ENCODE data around the gene KCNIP1. TPM values are rescaled to one million over a fixed set of nuclear protein-coding genes. Genes with fewer than 3 reads are reported as not detected.
A peak's percentile ranks its signal among the peaks of the same experiment; 100 is the strongest.

KCNIP1 gene
- polyA plus RNA-seq (13.5 and 13.8 TPM in 2 replicates), polyA minus RNA-seq (11.9 and 13.7 TPM in 2 replicates)

DNA sequence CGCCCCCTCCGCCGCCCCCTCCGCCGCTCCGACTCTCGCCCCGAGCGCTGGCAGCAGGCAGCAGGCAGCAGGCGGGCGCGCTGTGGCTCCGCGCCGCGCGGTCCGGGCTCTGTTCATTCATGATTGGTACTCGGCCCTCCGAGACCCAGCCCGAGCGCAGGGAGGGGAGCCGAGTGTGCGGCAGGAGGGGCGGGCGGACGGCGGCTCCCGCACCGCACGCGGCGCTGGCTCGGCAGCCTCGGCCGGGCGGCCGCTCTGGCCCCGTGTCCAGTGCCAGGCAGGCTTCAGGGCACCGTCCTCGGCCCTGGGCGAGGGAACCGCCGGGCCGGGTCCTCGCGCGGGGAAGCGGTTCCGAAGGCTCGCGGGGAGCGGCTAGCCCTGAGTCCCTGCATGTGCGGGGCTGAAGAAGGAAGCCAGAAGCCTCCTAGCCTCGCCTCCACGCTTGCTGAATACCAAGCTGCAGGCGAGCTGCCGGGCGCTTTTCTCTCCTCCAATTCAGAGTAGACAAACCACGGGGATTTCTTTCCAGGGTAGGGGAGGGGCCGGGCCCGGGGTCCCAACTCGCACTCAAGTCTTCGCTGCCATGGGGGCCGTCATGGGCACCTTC is at the start of gene KCNIP1:
Gene KCNIP1, plus strand, starts transcription at position 31 of the 607 bp plus-strand sequence.
- Histone ChIP-seq H3F3A (ENCODE audit: insufficient read depth, low read length, poor library complexity, severe bottlenecking) (no peaks in the 10 kb centered on the region), H3K4me3 (ENCODE audit: low read length) (peak within 1 kb of the TSS; percentile 59), H3K9ac (ENCODE audit: low read length) (peak within 1 kb of the TSS; percentile 60), H3K79me2 (replicated peaks; ENCODE audit: insufficient read depth, low read length) (no peaks in the 10 kb centered on the region), H3K4me2 (ENCODE audit: low read length) (no peak within 1 kb of the TSS), H4K20me1 (ENCODE audit: insufficient read depth) (no peaks in the 10 kb centered on the region), H3K27ac (ENCODE audit: low read length) (no peak within 1 kb of the TSS), H2AFZ (ENCODE audit: low read depth, low read length) (no peak within 1 kb of the TSS), H3K9me2 (ENCODE audit: insufficient read depth, low read length) (no peaks in the 10 kb centered on the region), H3K27me3 (ENCODE audit: insufficient read depth, low read depth, low read length) (no peaks in the 10 kb centered on the region), H3K9me3 (ENCODE audit: low read length) (no peaks in the 10 kb centered on the region), H3K36me3 (ENCODE audit: insufficient read depth, low read length) (no peaks in the 10 kb centered on the region)
- TF ChIP-seq MXI1 (conservative IDR thresholded peaks at IDR 0.05; ENCODE audit: poor library complexity, severe bottlenecking): peak; percentile 25
- no peak for TF ChIP-seq TAF1 (IDR thresholded peaks at IDR 0.05; ENCODE audit: low read depth)
- no peak for TF ChIP-seq SMC3 (conservative IDR thresholded peaks at IDR 0.05; ENCODE audit: poor library complexity)
- TF ChIP-seq, protein P1, sequence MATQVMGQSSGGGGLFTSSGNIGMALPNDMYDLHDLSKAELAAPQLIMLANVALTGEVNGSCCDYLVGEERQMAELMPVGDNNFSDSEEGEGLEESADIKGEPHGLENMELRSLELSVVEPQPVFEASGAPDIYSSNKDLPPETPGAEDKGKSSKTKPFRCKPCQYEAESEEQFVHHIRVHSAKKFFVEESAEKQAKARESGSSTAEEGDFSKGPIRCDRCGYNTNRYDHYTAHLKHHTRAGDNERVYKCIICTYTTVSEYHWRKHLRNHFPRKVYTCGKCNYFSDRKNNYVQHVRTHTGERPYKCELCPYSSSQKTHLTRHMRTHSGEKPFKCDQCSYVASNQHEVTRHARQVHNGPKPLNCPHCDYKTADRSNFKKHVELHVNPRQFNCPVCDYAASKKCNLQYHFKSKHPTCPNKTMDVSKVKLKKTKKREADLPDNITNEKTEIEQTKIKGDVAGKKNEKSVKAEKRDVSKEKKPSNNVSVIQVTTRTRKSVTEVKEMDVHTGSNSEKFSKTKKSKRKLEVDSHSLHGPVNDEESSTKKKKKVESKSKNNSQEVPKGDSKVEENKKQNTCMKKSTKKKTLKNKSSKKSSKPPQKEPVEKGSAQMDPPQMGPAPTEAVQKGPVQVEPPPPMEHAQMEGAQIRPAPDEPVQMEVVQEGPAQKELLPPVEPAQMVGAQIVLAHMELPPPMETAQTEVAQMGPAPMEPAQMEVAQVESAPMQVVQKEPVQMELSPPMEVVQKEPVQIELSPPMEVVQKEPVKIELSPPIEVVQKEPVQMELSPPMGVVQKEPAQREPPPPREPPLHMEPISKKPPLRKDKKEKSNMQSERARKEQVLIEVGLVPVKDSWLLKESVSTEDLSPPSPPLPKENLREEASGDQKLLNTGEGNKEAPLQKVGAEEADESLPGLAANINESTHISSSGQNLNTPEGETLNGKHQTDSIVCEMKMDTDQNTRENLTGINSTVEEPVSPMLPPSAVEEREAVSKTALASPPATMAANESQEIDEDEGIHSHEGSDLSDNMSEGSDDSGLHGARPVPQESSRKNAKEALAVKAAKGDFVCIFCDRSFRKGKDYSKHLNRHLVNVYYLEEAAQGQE (IDR thresholded peaks at IDR 0.05; ENCODE audit: borderline replicate concordance): no peak
- peak; percentile 21 for TF ChIP-seq RAD21 (conservative IDR thresholded peaks at IDR 0.05)

DNA sequence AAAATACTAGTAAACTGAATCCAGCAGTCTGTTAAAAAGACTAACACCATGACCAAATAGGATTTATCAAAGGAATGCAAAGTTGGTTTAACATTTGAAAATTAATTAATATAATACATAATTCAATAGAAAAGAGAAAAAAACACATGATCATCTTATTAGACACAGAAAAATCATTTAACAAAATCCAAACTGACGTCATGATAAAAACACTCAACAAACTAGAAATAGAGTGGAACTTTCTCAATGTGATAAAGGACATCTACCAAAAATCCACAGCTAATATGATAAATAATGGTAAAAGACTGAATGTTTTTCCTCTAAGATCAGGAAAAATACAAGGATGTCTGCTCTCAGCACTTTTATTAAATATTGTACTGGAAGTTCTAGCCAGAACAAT is 40.4 kb upstream of the KCNIP1 start:
- TF ChIP-seq MXI1 (conservative IDR thresholded peaks at IDR 0.05; ENCODE audit: poor library complexity, severe bottlenecking): no peak
- no peak for TF ChIP-seq SMC3 (conservative IDR thresholded peaks at IDR 0.05; ENCODE audit: poor library complexity)
- TF ChIP-seq, protein P1 (IDR thresholded peaks at IDR 0.05; ENCODE audit: borderline replicate concordance): no peak
- TF ChIP-seq EP300 (conservative IDR thresholded peaks at IDR 0.05; ENCODE audit: poor library complexity, severe bottlenecking): no peak
- no peak for TF ChIP-seq RAD21 (conservative IDR thresholded peaks at IDR 0.05)
- TF ChIP-seq, protein P2, sequence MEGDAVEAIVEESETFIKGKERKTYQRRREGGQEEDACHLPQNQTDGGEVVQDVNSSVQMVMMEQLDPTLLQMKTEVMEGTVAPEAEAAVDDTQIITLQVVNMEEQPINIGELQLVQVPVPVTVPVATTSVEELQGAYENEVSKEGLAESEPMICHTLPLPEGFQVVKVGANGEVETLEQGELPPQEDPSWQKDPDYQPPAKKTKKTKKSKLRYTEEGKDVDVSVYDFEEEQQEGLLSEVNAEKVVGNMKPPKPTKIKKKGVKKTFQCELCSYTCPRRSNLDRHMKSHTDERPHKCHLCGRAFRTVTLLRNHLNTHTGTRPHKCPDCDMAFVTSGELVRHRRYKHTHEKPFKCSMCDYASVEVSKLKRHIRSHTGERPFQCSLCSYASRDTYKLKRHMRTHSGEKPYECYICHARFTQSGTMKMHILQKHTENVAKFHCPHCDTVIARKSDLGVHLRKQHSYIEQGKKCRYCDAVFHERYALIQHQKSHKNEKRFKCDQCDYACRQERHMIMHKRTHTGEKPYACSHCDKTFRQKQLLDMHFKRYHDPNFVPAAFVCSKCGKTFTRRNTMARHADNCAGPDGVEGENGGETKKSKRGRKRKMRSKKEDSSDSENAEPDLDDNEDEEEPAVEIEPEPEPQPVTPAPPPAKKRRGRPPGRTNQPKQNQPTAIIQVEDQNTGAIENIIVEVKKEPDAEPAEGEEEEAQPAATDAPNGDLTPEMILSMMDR (IDR thresholded peaks at IDR 0.05; ENCODE audit: poor library complexity, severe bottlenecking): no peak
- TF ChIP-seq POLR2AphosphoS5 (IDR thresholded peaks at IDR 0.05): no peak
- no peak for TF ChIP-seq TAF1 (IDR thresholded peaks at IDR 0.05; ENCODE audit: low read depth)
- TF ChIP-seq EZH2 (IDR thresholded peaks at IDR 0.05; ENCODE audit: borderline replicate concordance, insufficient read depth, low read length, poor library complexity, severe bottlenecking): no peak
- no peak overlapping the region for H2AFZ ChIP-seq (ENCODE audit: low read depth, low read length)

More for the DNA sequence above, 40.4 kb upstream of the KCNIP1 start:
- no peaks in the 10 kb centered on the region for H3K9me3 ChIP-seq (ENCODE audit: low read length)
- H3K9me2 ChIP-seq (ENCODE audit: insufficient read depth, low read length): no peaks in the 10 kb centered on the region
- no peaks in the 10 kb centered on the region for H3K27me3 ChIP-seq (ENCODE audit: insufficient read depth, low read depth, low read length)
- no peak overlapping the region for H3K4me3 ChIP-seq (ENCODE audit: low read length)
- no peaks in the 10 kb centered on the region for H3F3A ChIP-seq (ENCODE audit: insufficient read depth, low read length, poor library complexity, severe bottlenecking)
- no peaks in the 10 kb centered on the region for H3K36me3 ChIP-seq (ENCODE audit: insufficient read depth, low read length)
- no peak overlapping the region for H3K9ac ChIP-seq (ENCODE audit: low read length)
- H3K79me2 ChIP-seq (replicated peaks; ENCODE audit: insufficient read depth, low read length): no peaks in the 10 kb centered on the region
- no peak overlapping the region for H3K27ac ChIP-seq (ENCODE audit: low read length)
- H3K4me2 ChIP-seq (ENCODE audit: low read length): no peak overlapping the region
- H4K20me1 ChIP-seq (ENCODE audit: insufficient read depth): no peaks in the 10 kb centered on the region
